Activated CD8-positive, alpha-beta memory T cell treated with anti-CD3 and anti-CD28 coated beads, Interleukin-2, amount 50 U/mL, for 24 hours (primary cell): ENCODE data around the gene PHF8.
A peak's percentile ranks its signal among the peaks of the same experiment; 100 is the strongest.

Source experiments
- DNase-seq: peaks from one replicate; pipeline ENCODE4 v3.0.0-alpha.2; 2020; ENCODE audit errors: extremely low read depth

Gene PHF8

DNA sequence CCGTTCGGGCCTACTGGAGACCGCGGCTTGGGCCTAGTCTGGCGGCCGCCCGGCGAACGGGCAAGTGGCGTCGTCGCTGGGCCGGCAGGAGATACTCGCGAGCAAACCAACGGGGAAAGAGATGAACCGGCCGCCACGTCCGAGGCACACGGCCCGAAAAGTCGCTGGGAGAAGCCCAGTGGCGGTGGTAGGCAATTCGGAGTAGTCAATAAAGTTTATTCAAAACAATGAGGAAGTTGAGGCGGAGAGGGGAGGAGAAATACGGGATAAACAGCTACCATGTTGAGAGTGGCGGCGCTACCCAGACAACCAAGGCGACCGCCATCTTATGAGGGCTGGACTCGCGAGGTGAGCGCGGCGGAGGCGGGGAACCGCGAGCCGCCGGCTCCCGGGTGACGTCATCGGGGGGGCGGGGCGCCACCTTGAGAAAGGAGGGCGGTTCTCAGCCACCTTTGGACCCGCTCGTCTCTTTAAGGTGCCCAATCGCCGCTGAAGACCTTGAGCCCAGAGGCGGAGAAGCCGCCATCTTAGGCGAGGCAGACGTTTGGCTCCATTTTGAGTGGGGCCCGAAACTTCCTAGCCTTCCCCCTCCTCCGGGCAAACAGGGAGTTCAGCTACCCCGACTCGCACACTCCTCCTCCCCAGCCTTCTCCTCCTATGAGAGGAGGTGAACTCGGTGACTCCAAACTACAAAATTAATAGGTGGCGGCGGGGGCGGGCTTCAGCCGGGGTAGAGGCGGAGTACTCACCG lies at the start of gene PHF8:
Gene PHF8, minus strand, starts transcription at position 348 of the 751 bp plus-strand sequence. CDS start 1,745 bp downstream, outside the sequence.
- DNase-seq = peak; percentile 80

DNA sequence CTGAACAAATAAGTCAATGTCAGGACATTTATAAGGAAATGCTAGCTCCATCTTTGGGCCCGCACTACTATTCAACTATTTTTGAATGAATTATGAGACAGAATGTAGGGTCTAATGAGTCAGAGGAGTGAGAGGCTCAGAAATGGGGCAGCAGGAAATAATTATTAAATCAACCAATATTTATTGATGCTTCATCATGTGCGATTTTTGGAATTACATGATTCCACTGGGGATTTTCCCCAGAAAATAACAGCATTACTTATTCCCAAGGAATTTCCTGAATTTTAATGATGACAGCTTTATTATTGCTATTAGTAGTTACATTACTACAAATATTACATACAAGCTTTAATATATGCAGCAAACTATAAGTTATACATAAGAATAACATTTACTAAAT lies 49.3 kb upstream of the PHF8 start:
- no peak for DNase-seq

DNA sequence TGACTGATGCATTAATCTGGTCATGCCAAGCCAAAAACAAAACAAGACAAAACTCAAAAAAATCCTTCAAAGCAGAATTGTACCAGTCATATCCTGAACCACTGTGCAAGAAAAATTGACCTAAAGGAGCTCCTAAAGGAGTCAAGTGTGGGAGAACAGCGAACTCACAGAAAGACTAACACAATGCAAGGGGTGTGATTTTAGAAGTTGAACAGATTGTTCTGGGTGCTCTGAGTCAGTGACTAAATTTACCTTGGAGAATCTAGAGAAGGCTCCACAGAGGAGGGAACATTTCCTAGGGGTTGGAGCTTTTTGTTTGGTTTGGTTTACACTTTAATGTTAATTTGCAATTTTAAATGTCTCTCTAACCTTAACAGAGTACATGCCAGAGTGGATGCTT lies 48.9 kb upstream of the PHF8 start:
- DNase-seq = no peak

DNA sequence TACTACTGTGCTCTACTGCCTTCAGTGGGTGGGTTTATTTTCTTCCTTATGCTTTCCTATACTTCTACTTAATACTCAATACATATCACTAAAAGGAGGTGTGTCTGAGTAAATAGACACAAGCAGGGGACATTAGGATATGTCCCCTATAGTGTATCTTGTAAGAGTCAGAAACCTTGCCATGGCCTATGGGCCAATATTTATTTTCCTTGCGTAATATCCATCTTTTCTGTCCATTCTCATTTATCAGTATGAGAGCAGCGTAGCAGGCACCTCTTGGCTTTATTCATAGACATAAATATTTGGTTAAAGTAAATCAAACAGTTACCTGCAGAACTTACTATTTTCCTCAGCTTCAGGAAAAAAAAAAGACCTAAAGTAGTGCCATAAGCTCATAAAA lies 46.6 kb upstream of the PHF8 start:
- no peak for DNase-seq

DNA sequence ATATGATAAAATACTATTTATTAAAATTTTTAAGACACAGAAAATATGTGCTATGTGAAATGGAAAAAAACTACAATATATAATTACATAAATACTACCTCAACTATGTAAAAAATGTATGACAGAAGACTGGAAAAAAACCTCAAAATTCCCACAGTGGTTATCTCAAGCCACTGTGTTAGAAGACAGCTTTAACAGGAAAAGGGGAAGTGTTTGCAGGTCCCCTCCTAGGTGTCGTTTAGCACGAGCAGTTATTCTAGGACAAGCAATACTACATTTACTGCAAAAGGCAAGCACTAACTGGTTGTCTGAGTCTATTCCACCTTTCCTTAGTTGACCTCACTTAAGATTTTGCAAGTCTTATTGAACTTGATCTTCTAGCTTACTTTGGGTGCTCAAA lies 44.9 kb upstream of the PHF8 start:
- no peak for DNase-seq

DNA sequence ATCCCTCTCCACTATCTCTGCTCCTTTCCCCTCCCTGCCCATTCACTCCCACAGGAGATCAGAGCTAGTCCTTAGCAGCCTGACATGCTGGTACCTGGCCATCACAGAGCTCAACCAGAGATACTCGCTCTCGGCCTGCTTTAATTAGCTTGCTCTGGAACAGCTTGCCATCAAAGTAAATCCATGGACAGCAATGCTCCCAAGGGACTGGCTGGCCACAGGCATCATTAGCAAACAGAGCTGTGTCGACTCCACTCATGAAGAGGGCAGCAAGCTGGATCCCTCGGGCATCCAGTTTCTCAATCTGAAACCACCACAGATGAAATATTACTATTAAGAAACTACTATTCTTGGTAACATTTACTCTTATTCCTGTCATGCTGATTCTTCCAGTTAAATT lies 43.4 kb upstream of the PHF8 start:
- no peak for DNase-seq

DNA sequence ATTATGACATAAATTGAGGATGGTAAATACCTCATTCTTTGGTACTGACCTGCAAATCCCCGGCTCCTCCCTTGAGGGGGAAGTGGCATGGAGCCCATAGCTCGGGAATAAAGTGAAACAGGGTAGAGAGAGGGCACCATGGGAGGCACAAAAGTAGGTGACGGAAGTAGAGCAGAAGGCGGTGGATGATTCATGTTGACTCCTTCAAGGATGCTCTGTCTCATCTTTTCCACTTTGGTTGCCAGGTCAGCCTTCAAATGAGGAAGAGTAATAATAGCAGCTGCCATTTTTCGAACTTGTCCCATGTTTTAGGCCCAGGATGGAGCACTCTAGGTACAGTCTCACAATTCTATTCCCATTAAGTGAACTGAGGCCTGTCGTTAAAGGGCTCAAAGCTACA lies 41.4 kb upstream of the PHF8 start:
- no peak for DNase-seq

DNA sequence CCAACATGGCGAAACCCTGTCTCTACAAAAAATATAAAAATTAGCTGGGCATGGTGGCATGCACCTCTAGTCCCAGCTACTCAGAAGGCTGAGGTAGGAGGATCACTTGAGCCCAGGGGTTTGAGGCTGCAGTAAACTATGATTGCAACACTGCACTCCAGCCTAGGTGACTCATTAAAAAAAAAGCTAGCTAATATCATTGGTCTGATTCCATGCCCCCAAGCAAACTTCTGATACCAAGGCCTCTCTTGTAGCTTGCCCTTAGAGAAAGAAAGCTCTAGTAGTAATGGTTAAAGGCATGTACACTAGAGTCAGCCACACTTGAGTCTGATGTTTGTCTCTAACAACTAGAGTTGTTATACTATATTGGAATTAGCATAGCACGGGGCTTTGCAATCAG lies 32.6 kb upstream of the PHF8 start:
- no peak for DNase-seq

DNA sequence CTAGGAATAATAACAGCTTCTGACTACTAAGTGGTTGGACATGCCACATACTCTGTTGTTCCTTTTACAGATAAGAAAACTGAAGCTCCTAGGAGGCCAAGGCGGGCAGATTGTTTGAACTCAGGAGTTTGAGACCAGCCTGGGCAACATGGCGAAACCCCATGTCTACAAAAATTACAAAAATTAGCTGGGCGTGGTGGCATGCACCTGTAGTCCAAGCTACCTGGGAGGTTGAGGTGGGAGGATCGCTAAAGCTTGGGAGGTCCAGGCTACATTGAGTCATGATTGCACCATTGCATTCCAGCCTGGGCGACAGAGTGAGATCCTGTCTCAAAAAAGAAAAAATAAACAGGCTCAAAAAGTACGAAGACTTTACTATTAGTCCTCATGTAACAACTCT lies 30.6 kb upstream of the PHF8 start:
- no peak for DNase-seq

DNA sequence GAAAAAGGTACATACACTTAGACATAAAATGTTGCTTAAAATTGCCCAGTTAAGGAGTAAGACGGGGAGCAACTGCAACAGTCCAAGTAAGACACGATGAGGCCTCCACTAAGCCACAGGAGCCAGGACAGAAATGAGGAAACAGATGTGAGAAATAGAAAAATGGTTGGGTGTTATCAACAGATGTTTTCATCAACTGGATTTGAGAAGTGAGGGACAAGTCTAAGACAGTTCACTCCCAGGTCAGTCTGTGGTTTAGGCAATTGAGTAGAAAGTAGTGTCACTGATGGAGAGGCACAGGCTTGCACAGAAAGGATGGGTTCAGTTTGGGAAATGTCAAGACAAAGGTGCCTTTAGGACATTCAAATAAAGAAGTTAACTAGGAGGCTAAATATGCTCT lies 23.5 kb upstream of the PHF8 start:
- no peak for DNase-seq

DNA sequence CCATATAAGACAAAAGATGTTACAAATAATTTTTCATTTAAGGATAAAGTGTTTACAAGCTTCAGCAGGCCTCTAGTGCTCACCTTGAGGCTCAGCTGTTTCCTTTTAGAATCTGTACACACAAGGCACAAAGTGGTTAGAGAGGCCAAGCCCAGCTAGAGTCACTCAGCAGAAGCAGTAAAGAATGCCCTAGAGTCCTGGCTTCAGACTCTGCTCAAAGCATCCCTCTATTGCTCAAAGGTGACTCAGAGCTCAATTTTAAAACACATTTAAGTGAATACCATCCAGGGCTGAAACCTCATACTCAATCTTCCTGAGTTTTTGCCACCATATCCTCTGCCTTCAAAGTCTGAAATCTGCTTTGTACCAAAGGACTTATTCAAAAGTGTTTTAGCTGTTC lies 22.6 kb upstream of the PHF8 start:
- DNase-seq = no peak

DNA sequence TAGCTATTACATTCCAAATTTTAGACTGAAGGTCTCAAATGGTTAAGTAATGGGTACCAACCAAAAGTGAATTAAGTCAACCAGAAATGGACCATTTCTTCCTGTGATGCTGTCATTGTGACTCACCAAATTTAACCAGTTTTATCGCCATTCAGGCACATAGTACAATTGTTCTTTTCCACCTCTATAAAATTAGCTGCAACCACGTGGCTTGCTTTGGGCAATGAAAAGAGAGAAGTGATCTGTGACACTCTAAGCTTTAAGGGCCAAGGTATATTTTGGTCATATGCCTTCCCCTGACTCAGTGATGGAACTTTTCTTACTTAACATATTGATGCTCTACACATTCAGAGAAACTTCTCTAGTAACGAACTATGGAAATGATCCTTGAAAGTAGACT lies 20.3 kb upstream of the PHF8 start:
- no peak for DNase-seq

DNA sequence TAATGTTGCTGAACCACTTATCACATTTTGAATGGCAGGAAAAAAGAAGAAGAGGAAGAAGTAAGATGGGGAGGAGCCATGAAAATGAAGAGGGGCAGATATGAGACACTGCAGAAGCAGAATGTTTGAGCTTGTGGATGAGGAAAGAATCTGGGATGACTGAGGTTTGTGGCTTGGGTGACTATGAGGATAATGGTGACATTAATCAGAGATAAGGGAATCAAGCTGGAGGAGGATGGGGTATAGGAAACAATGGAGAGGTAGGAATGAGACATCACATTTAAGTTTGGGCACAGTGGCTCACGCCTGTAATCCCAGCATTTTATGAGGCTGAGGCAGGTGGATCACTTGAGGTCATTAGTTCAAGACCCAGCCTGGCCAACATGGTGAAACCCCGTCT lies 19.1 kb upstream of the PHF8 start:
- DNase-seq = no peak

DNA sequence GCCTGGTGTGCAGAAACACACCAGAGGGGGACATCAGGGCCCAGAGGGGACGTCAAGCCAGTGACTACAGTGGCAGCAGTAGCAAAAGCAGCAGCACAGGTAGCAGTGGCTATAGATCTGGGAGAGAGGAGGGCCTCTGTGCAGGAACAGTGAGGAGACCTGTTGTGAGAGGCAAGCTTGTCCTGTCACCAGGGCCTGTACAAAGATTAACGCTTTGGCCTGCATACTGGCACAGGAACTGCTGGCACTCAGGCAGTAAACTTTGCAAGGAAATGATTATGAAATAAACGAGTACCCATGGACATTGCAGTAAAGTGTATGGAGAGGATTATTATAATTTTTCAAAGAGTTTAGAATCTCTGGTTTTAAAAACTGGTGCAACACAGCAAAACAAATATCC lies 5.5 kb upstream of the PHF8 start:
- no peak for DNase-seq

DNA sequence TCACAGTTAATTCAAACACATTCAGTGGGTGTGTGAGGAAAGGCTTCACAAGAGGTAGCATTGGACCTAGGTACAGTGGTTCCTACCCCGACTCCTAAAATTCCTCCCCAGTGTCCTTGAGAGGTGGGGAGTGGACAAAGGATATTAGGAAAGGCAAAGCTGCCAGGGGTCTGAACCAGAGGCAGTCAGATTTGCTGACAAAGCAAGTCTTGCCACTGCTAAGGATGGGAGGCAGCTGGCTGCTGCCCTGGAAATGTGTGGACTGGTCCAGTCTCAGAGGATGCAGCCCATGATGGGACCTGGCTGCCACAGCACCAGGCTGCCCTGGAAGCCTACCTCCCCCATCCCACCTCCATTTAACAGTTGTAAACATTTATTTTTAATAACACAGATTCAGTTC lies 4.1 kb upstream of the PHF8 start:
- no peak for DNase-seq

DNA sequence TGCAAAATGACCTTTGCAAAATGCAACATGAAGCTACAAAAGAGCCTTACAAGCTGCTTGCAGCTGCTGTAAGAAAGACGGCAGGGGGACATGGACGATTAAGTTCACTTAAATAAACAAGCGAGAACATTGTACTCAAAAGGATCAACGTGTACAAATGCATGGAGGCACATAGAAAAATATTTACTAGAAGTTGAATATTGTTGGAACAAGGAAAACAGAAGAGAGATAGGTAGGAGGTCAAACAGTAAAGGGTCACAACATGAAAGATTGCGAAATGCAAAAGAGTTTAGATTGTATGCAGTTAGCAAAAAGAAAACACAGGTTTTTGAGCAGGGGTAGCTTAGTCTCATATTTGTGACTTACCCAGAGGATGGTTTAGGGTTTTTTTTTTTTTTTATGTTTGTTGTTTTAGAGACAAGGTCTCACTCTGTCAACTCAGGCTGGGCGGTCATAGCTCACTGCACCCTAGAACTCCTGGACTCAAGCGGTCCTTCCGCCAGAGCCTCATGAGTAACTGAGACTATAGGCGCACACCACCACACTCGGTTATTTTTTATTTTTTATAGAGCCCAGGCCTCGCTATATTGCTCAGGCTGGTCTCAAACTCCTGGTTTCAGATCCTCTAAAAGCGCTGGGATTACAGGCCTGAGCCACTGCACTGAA lies 1.4 kb upstream of the PHF8 start:
- no peak for DNase-seq

DNA sequence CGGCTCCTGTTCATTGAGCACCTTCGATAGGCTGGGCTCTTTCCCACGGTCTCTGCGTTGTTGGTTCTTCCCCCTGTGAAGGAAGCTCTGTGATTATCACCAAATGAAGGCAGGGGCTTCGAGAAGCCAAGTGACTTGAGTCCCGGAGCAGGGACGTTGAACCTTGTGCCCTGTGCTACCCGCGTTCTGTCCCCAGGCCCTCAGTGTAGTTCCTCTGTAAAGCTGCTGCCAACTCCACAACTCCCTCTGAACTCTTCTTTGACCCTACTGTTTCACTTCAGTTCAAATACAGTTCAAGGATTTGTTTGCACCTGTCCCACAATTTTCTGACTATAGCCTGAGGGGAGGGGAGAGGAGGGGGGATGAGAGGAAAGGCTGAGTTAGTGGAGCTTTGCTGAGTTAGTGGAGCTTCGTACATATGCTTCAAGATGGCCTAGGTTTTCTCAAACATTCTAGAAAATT lies 635 bp upstream of the PHF8 start:
- no peak for DNase-seq

DNA sequence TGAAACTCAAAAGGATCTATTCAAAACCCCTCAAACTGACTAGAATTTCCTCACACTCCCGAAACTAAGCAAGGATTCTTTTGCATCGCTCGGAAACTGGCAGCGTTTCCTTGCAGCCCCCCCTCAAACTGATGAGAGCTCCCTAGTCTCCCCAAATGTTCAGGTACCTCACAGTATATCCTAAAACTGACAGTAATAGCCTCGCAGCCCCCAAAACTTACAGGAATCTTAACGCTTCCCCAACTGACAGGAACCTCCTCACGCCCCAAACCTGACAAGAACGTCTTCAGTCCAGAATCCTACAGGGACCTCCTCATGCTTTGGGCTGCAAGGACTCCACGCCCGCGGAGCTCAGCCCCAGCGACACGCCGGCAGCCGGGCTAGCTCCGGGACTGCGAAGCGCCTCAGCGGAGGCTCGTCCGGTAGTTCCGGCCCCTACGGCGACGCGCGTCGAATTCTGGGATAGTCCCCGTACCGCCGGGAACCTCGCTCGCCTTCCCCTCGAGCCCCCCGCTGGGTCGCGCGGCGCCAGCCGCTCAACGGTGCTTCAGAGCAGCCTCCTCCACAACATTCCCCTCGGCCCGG lies 640 bp downstream of the PHF8 start:
- no peak for DNase-seq

DNA sequence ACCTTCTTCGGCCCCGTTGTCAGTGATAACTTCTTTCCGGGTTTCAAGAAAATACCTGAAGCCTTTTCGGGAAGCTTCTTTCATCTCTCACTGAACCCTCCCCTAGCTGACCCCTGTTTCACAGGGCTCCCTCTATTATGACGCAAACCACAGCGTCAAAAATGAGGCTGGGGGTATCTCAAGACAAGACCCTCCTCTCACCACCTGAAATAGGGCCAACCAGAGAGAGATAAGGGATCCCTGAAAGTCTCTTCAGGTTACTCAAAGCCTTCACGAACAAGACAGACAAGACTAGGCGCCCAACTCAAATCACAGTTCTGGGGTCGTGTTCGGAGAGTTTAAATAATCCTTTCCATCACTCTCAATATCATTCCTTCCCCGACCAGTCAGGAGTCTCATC lies 1.2 kb downstream of the PHF8 start:
- no peak for DNase-seq

DNA sequence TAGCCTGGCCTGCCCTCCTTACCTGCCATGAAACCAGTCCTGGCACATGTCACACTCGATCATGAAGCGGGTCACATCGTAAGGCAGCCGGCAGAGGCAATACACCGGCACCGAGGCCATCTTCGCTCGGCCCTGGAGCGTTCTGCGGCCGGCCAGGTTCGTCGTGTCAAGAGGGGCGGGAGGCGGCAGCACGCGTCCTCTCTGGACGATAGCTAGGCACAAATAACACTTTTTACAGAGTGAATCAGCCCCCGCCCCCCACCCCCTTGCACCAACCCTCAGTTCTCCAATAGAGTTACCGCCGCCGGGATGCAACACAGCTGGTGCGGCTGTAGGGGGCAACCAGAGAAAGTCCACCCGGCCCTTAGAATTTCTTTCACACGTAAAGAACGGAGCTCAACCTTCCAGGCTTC lies 1.7 kb downstream of the PHF8 start:
- DNase-seq = no peak

DNA sequence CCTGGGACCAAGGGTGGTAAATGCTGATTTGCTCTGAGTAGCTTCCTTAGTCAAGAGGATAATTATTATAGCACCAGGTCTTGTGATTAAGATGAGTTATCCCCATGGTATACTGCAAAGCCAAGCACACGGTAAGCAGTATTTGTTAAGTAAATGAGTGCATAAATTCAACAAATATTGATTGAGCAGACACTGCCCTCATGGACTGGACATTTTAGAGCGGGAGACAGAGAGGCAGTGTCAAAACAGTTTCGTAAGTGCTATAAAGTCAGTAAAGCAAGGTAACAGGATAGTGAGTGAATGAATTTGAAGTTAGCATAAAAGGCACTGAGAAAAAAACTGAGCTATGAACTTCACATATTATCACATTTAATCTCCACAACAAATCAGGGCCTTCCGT lies 13.9 kb downstream of the PHF8 start:
- no peak for DNase-seq

DNA sequence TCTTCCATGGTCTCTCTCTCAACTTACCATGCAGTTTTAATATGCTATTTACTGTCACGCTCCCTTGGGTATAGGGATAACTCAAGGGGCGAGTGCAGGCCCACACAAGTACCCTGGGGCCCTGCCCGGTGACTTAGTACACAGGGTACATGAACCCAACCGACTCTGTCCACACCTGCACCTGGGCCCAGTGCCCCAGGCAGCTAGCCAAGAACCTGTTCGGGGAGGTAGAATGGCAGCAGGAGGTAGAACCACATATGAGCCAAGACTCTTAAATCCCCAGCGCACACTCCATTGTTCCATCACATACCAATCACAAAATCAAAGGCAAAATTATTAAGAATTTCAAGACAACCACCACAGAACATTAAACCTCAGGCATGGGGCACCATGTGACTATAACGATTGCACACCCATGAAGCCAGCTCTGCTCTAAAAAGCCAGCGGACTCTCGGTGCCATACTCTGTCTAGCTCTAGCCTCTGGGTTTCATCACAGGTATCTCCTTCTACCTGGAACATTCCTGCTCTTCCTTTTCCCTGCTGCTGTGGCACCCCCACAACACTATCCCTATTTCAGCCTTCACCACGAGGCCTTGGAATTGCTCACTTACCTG lies 14.6 kb downstream of the PHF8 start:
- DNase-seq = no peak

DNA sequence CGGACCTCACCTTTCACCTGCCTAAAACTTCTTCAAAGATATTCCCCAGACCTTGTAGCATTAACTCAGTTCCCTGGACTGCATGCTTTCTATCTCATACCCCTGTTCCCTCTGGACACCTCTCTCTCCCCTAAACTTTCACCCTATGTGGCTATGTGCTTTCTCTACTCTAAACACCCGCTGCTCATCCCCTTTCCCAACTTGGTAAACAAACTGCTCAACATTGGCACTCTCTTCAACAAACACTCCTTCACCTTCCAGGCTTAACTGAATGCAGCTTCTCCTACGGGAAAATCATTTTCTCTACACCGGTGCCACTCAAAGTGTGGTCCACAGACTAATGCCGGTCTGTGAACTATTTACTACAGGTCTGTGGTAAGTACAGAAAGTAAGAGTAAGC lies 19.9 kb downstream of the PHF8 start:
- DNase-seq = no peak
